Mesenchymal stem cell (in vitro differentiated cells and primary cell): ENCODE results near the gene HSPBP1. TPM values are rescaled to one million over a fixed set of nuclear protein-coding genes. Genes with fewer than 3 reads are reported as not detected.
A peak's percentile ranks its signal among the peaks of the same experiment; 100 is the strongest.
"Not testable (repeated sequence)": the region's sequence is repeated elsewhere in the genome, so short reads cannot be mapped to it uniquely, and the experiment has no call there.

ENCODE experiments used
- DNase-seq: peaks from one replicate; pipeline ENCODE4 v3.0.0-alpha.2; 2013
- H2AFZ ChIP-seq: one replicate; pipeline ENCODE4 v1.6.1; 2013; ENCODE audit warnings: low read depth, mild to moderate bottlenecking, control low read depth, inconsistent platforms, low read length, moderate library complexity
- H2AK5ac ChIP-seq: 2 replicates; pipeline ENCODE4 v1.6.1; 2013; ENCODE audit warnings: low read length, moderate library complexity, mild to moderate bottlenecking, inconsistent platforms; ENCODE audit not compliant: severe bottlenecking
- H2BK120ac ChIP-seq: one replicate; pipeline ENCODE4 v1.6.1; 2013; ENCODE audit warnings: low read depth, mild to moderate bottlenecking, inconsistent platforms, low read length, moderate library complexity
- H2BK12ac ChIP-seq, 2 experiments: one replicate each; pipeline ENCODE4 v1.6.1; 2013; ENCODE audit warnings: inconsistent platforms in 2 of 2, low read length in 2 of 2, mild to moderate bottlenecking in 2 of 2, moderate library complexity in 2 of 2, control low read depth in 1 of 2
- H2BK15ac ChIP-seq: one replicate; pipeline ENCODE4 v1.6.1; 2013; ENCODE audit warnings: mild to moderate bottlenecking, low read depth, inconsistent platforms; ENCODE audit not compliant: poor library complexity, severe bottlenecking
- H2BK5ac ChIP-seq: 2 replicates; pipeline ENCODE4 v1.6.1; 2013; ENCODE audit warnings: low read depth, mild to moderate bottlenecking, low read length, control low read depth, inconsistent platforms; ENCODE audit not compliant: poor library complexity, severe bottlenecking
- H3K14ac ChIP-seq, 2 experiments: one replicate each; pipeline ENCODE4 v1.6.1; 2013; ENCODE audit warnings: inconsistent platforms in 2 of 2, low read length in 2 of 2, control low read depth in 1 of 2, mild to moderate bottlenecking in 1 of 2, moderate library complexity in 1 of 2
- H3K18ac ChIP-seq, 2 experiments: one replicate each; pipeline ENCODE4 v1.6.1; 2013; ENCODE audit warnings: inconsistent platforms in 2 of 2, low read length in 2 of 2, control low read depth in 1 of 2, low read depth in 1 of 2, mild to moderate bottlenecking in 1 of 2
- H3K23ac ChIP-seq, 2 experiments: one replicate each; pipeline ENCODE4 v1.6.1; 2013; ENCODE audit warnings: inconsistent platforms in 2 of 2, low read length in 2 of 2, mild to moderate bottlenecking in 2 of 2, moderate library complexity in 2 of 2, control low read depth in 1 of 2
- H3K27ac ChIP-seq: 2 replicates; pipeline ENCODE4 v1.5.1; 2013; ENCODE audit warnings: mild to moderate bottlenecking, moderate library complexity, low read length, control low read depth, inconsistent platforms; ENCODE audit not compliant: poor library complexity, severe bottlenecking
- H3K27me3 ChIP-seq, 2 experiments: 2 replicates each; pipeline versions ENCODE4 v1.6.1 to v1.7.0; 2013; ENCODE audit warnings: low read length in 2 of 2, mild to moderate bottlenecking in 2 of 2, moderate library complexity in 2 of 2, control low read depth in 1 of 2, inconsistent platforms in 1 of 2; ENCODE audit not compliant: control insufficient read depth in 1 of 2, insufficient read depth in 1 of 2
- H3K36me3 ChIP-seq, 2 experiments: 2 replicates each; pipeline versions ENCODE4 v1.6.1 to v1.7.0; 2013; ENCODE audit warnings: low read length in 2 of 2, control low read depth in 1 of 2, inconsistent platforms in 1 of 2, low read depth in 1 of 2, mild to moderate bottlenecking in 1 of 2; ENCODE audit not compliant: insufficient read depth in 2 of 2, control insufficient read depth in 1 of 2
- H3K4ac ChIP-seq, 2 experiments: one replicate each; pipeline ENCODE4 v1.6.1; 2013; ENCODE audit warnings: inconsistent platforms in 2 of 2, low read length in 2 of 2, mild to moderate bottlenecking in 2 of 2, moderate library complexity in 2 of 2, control low read depth in 1 of 2, low read depth in 1 of 2
- H3K4me1 ChIP-seq: 2 replicates; pipeline ENCODE4 v1.6.1; 2013; ENCODE audit warnings: low read depth, low read length, control low read depth; ENCODE audit not compliant: control insufficient read depth, insufficient read depth
- H3K4me2 ChIP-seq: 2 replicates; pipeline ENCODE4 v1.6.1; 2013; ENCODE audit warnings: low read length, mild to moderate bottlenecking, inconsistent platforms; ENCODE audit not compliant: poor library complexity, severe bottlenecking
- H3K4me3 ChIP-seq, 2 experiments: 2 replicates each; pipeline versions ENCODE4 v1.5.1 to v1.7.0; 2013; ENCODE audit warnings: low read length in 2 of 2, mild to moderate bottlenecking in 2 of 2, control low read depth in 1 of 2, low read depth in 1 of 2; ENCODE audit not compliant: insufficient read depth in 1 of 2
- H3K79me1 ChIP-seq: replicated peaks from 2 replicates; pipeline ENCODE4 v1.6.1; 2013; ENCODE audit warnings: mild to moderate bottlenecking, control low read depth, low read length, inconsistent platforms; ENCODE audit not compliant: poor library complexity, severe bottlenecking
- H3K9ac ChIP-seq: 2 replicates; pipeline ENCODE4 v1.7.0; 2013; ENCODE audit warnings: mild to moderate bottlenecking, low read length, moderate library complexity
- H3K9me3 ChIP-seq: 2 replicates; pipeline ENCODE4 v1.7.0; 2013; ENCODE audit warnings: mild to moderate bottlenecking, low read length; ENCODE audit not compliant: control insufficient read depth
- H4K8ac ChIP-seq: one replicate; pipeline ENCODE4 v1.6.1; 2013; ENCODE audit warnings: inconsistent platforms, mild to moderate bottlenecking, low read length, moderate library complexity
- H4K91ac ChIP-seq: one replicate; pipeline ENCODE4 v1.6.1; 2013; ENCODE audit warnings: mild to moderate bottlenecking, low read length, inconsistent platforms
- WGBS: methylation state at CpG from one replicate; pipeline ENCODE4 v1.1.7; 2013; ENCODE audit warnings: mixed read lengths; 5-methylcytosine and 5-hydroxymethylcytosine counted together
- polyA plus RNA-seq, 2 experiments: library from polyadenylated mRNA; stranded (reverse); fragments of 200-250 nt; gene quantifications; one replicate each; pipeline ENCODE4 v1.2.3, GENCODE V29; 2013

HSPBP1 gene
- polyA plus RNA-seq (2013, experiment 1 of 2) = 21.2 TPM
- polyA plus RNA-seq (2013, experiment 2 of 2) = 20.6 TPM

GRCh38 chr19:55279770-55280643 is at the start of gene HSPBP1:
HSPBP1 (minus strand) TSS chr19:55280110; CDS start chr19:55279608, 502 bp downstream.
- H2BK120ac ChIP-seq = no peak within 1 kb of the TSS
- 3% methylated on average over 52 of the region's 52 CpGs for WGBS

DNA sequence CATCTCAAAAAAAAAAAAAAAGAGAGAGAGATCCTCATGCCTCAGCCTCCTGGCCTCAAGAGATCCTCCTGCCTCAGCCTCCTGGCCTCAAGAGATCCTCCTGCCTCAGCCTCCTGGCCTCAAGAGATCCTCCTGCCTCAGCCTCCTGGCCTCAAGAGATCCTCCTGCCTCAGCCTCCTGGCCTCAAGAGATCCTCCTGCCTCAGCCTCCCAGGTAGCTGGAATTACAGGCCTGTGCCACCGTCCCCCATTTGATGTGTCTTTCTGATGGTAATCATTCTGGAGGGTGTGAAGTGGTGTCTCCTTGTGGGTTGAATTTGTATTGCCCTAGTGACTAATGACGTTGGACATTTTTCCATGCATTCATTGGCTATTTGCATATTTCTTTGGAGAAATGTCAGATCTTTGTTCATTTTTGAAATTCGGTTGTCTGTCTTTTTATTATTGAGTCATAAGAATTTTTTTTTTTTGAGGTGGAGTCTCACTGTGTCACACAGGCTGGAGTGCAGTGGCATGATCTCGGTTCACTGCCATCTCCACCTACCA is 48.9 kb upstream of the HSPBP1 start:
- not testable (repeated sequence) for H3K27me3 ChIP-seq, DNase-seq, H3K18ac ChIP-seq, H2BK15ac ChIP-seq, H2BK12ac ChIP-seq, H3K14ac ChIP-seq, H3K4me3 ChIP-seq, H3K4me2 ChIP-seq, H2BK5ac ChIP-seq, H2AK5ac ChIP-seq, H3K79me1 ChIP-seq, H4K8ac ChIP-seq, H3K27ac ChIP-seq, H2AFZ ChIP-seq, H3K4me1 ChIP-seq, H3K9ac ChIP-seq, H3K9me3 ChIP-seq, H4K91ac ChIP-seq, H3K4ac ChIP-seq, H2BK120ac ChIP-seq, H3K23ac ChIP-seq, H3K36me3 ChIP-seq
- 90% methylated on average over 4 of the region's 4 CpGs for WGBS

More at GRCh38 chr19:55279770-55280643, at the start of gene HSPBP1:
- Histone ChIP-seq H4K91ac (peak within 1 kb of the TSS; percentile 34), H4K8ac (peak within 1 kb of the TSS; percentile 95), H3K9ac (peak within 1 kb of the TSS; percentile 96), H3K79me1 (peaks cover 12% of the 10 kb centered on the region), H3K9me3 (no peaks in the 10 kb centered on the region), H3K4me1 (peaks cover 16% of the 10 kb centered on the region), H2BK5ac (no peak within 1 kb of the TSS), H2AFZ (peak within 1 kb of the TSS; percentile 84), H2BK15ac (peak within 1 kb of the TSS; percentile 30), H3K4me2 (peak within 1 kb of the TSS; percentile 69), H3K27ac (peak within 1 kb of the TSS; percentile 58), H2BK12ac (peak within 1 kb of the TSS in 1 of 2 experiments; percentile 33), H3K4me3 (peak within 1 kb of the TSS; percentile 82 to 99), H3K36me3 (peaks cover 14 to 20% of the 10 kb centered on the region in 2 experiments), H2AK5ac (no peak within 1 kb of the TSS), H3K23ac (no peak within 1 kb of the TSS), H3K4ac (peak within 1 kb of the TSS; percentile 42 to 67), H3K18ac (peak within 1 kb of the TSS; percentile 68), H3K14ac (no peak within 1 kb of the TSS), H3K27me3 (peaks cover 0 to 5% of the 10 kb centered on the region in 2 experiments)
- peak; percentile 96 for DNase-seq

GRCh38 chr19:55325172-55325571 is 45.3 kb upstream of the HSPBP1 start, which contains the start of gene TMEM150B:
TMEM150B (minus strand) TSS chr19:55325341; CDS start chr19:55321036, 4,305 bp downstream.
- H2AFZ ChIP-seq = no peak within 1 kb of the TSS

DNA sequence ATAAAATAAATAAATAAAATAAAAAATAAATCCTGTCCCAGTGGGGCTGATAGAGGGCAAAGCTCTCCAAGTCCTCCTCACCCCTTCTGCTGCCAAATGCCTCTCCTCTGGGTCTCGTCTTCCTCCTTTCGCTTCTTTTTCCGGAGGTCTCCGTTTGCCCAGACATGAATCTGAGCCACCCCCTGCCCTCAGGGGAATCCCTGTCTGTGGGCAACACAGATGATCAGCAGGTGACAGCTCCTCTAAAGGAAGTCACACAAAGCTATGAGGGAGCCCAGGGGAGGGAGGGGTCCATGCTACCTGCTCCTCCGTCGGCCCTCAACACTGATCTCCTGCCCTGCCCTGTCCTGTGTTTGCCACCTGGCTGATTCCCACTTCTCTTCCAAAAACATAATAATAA is 44.8 kb upstream of the HSPBP1 start:
- Histone ChIP-seq H4K91ac (no peak overlapping the region), H2BK15ac (no peak overlapping the region), H2BK12ac (no peak overlapping the region), H3K9ac (no peak overlapping the region), H3K9me3 (no peaks in the 10 kb centered on the region), H2AFZ (no peak overlapping the region), H4K8ac (no peak overlapping the region), H3K27ac (no peak overlapping the region), H2BK120ac (no peak overlapping the region), H3K36me3 (no peaks in the 10 kb centered on the region), H3K4ac (no peak overlapping the region), H3K79me1 (no peaks in the 10 kb centered on the region), H3K4me1 (peaks cover 9% of the 10 kb centered on the region), H2BK5ac (no peak overlapping the region), H3K14ac (no peak overlapping the region), H3K4me3 (peak overlapping the region in 1 of 2 experiments; percentile 20), H3K18ac (no peak overlapping the region), H3K23ac (no peak overlapping the region), H3K27me3 (peaks cover 8 to 32% of the 10 kb centered on the region in 2 experiments), H3K4me2 (no peak overlapping the region), H2AK5ac (no peak overlapping the region)
- DNase-seq = no peak
- WGBS = 90% methylated on average over 6 of the region's 6 CpGs

More at GRCh38 chr19:55325172-55325571, 45.3 kb upstream of the HSPBP1 start, which contains the start of gene TMEM150B:
- H3K9me3 ChIP-seq = no peaks in the 10 kb centered on the region
- DNase-seq = no peak
- no peak within 1 kb of the TSS for H3K23ac ChIP-seq
- no peak within 1 kb of the TSS for H3K4me2 ChIP-seq
- no peaks in the 10 kb centered on the region for H3K36me3 ChIP-seq
- no peak within 1 kb of the TSS for H3K14ac ChIP-seq
- no peak within 1 kb of the TSS for H2AK5ac ChIP-seq
- peak within 1 kb of the TSS; percentile 92 for H2BK15ac ChIP-seq
- no peak within 1 kb of the TSS for H3K4ac ChIP-seq
- H3K18ac ChIP-seq = no peak within 1 kb of the TSS
- peaks cover 8 to 27% of the 10 kb centered on the region in 2 experiments for H3K27me3 ChIP-seq
- H4K91ac ChIP-seq = no peak within 1 kb of the TSS
- 94% methylated on average over 11 of the region's 14 CpGs for WGBS
- no peak within 1 kb of the TSS for H2BK120ac ChIP-seq
- no peak within 1 kb of the TSS for H3K27ac ChIP-seq
- H3K79me1 ChIP-seq = no peaks in the 10 kb centered on the region
- peak within 1 kb of the TSS in 1 of 2 experiments; percentile 20 for H3K4me3 ChIP-seq
- H2BK5ac ChIP-seq = no peak within 1 kb of the TSS
- no peak within 1 kb of the TSS for H4K8ac ChIP-seq
- H2BK12ac ChIP-seq = no peak within 1 kb of the TSS
- peaks cover 4% of the 10 kb centered on the region for H3K4me1 ChIP-seq
- no peak within 1 kb of the TSS for H3K9ac ChIP-seq
